ENCODE measurements around the gene ZFPM1.

DNA sequence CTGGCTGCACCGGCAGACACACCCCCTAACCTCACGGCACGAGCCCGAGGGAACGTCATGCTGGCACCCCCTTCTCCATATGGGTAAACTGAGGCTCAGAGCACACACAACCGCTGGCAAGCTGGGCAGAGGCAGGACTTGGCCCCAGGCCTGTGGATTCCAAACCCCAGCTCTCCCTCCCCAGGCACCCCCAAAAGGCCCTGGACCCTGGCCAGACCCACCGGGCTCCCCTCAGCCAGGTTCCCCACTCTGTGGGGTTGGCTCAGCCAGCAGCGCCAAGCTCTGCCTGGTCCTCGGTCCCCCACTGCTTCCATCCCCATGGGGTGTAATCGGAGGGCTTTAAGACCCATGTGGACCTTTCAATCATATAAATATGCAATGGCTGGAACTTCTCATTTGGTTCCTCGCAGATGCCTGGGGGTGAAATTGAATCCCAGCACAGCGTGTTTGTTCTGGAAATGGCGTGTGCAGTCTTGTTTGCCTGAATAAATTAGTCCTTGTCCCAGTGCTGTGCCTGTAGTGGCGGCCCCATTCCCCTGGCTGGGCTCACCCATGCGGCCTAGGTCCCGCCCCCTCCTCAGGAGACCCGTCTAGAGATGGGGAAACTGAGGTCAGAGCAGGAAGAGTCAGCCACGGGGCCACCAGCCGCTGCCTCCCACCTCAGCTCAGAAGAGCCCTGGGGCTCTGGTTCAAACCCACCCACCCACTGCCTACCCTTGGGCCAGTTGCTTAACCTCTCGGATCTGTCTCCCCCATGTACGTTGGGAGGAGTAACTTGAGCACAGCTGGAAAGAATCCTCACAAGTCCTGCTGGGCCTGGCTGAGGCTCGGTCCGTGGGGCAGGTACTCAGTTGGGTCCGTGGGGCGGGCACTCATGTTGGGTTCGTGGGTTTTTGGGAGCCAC, 57.3 kb downstream of the ZFPM1 start:
- TF ChIP-seq, protein P1, sequence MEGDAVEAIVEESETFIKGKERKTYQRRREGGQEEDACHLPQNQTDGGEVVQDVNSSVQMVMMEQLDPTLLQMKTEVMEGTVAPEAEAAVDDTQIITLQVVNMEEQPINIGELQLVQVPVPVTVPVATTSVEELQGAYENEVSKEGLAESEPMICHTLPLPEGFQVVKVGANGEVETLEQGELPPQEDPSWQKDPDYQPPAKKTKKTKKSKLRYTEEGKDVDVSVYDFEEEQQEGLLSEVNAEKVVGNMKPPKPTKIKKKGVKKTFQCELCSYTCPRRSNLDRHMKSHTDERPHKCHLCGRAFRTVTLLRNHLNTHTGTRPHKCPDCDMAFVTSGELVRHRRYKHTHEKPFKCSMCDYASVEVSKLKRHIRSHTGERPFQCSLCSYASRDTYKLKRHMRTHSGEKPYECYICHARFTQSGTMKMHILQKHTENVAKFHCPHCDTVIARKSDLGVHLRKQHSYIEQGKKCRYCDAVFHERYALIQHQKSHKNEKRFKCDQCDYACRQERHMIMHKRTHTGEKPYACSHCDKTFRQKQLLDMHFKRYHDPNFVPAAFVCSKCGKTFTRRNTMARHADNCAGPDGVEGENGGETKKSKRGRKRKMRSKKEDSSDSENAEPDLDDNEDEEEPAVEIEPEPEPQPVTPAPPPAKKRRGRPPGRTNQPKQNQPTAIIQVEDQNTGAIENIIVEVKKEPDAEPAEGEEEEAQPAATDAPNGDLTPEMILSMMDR (conservative IDR thresholded peaks at IDR 0.05; ENCODE audit: low read length): no peak
- TF ChIP-seq EZH2phosphoT487 (IDR thresholded peaks at IDR 0.05; ENCODE audit: borderline replicate concordance, low read depth, low read length): no peak

Data from OCI-LY7 (cell line).